Activated CD8-positive, alpha-beta T cell treated with anti-CD3 and anti-CD28 coated beads for 36 hours (primary cell): ENCODE data around the gene CKM. TPM values are rescaled to one million over a fixed set of nuclear protein-coding genes. Genes with fewer than 3 reads are reported as not detected.

ENCODE experiments used
- ATAC-seq: fragments of 200-7000 bp; cut with Tn5 transposase; one replicate; pipeline ENCODE4 v1.10.0; 2021; ENCODE audit warnings: mild to moderate bottlenecking, moderate library complexity
- CTCF ChIA-PET: fragments of 350-600 bp; sonication (Branson Sonifier 250); formaldehyde crosslinking; loops from one replicate; lab custom pipeline; 2021; ENCODE audit warnings: antibody characterized with exemption; lab: Charles Lee
- POLR2A ChIA-PET: fragments of 350-600 bp; sonication (Branson Sonifier 250); formaldehyde crosslinking; loops from one replicate; lab custom pipeline; 2021; ENCODE audit warnings: antibody characterized with exemption; lab: Charles Lee
- DNase-seq: peaks from one replicate; pipeline ENCODE4 v3.0.0-alpha.2; 2020
- H3K27ac Mint-ChIP-seq: one replicate; pipeline ENCODE4 v1.8.0; 2021; ENCODE audit warnings: mild to moderate bottlenecking, mixed read lengths
- H3K27me3 Mint-ChIP-seq: one replicate; pipeline ENCODE4 v1.8.0; 2021; ENCODE audit warnings: mixed read lengths
- H3K36me3 Mint-ChIP-seq: one replicate; pipeline ENCODE4 v1.8.0; 2021; ENCODE audit warnings: low read depth, mixed read lengths
- H3K4me1 Mint-ChIP-seq: one replicate; pipeline ENCODE4 v1.8.0; 2021; ENCODE audit warnings: low read depth, mixed read lengths
- H3K4me3 Mint-ChIP-seq: one replicate; pipeline ENCODE4 v1.8.0; 2021; ENCODE audit warnings: mild to moderate bottlenecking, moderate library complexity, mixed read lengths
- H3K9me3 Mint-ChIP-seq: one replicate; pipeline ENCODE4 v1.8.0; 2021; ENCODE audit warnings: mixed read lengths
- CTCF ChIP-seq: fragments of 200-600 bp; IDR thresholded peaks from one replicate; pipeline ENCODE4 v1.8.0; 2022; ENCODE audit warnings: antibody characterized with exemption, mild to moderate bottlenecking
- intact Hi-C: fragments of 100-400 bp; cut with micrococcal nuclease; formaldehyde crosslinking; loops from one replicate; pipeline ENCODE4 v1.10.0; 2022
- total RNA-seq, 2 experiments: library from RNA; stranded (reverse); gene quantifications; one replicate each; pipeline ENCODE4 v1.2.3, GENCODE V29; 2021

Gene CKM
- total RNA-seq, 2 experiments from 2014 or later: not detected

- intact Hi-C loops: no loop called here
- no peak for ATAC-seq
- no peaks in the 10 kb centered on the region for H3K9me3 Mint-ChIP-seq
- H3K27me3 Mint-ChIP-seq: peaks cover 18% of the 10 kb centered on the region
- no peak for DNase-seq
- POLR2A ChIA-PET: no interaction called here
- no peak overlapping the region for H3K4me3 Mint-ChIP-seq
- H3K4me1 Mint-ChIP-seq: no peaks in the 10 kb centered on the region
- no peaks in the 10 kb centered on the region for H3K36me3 Mint-ChIP-seq
- H3K27ac Mint-ChIP-seq: no peak overlapping the region
- CTCF ChIA-PET: no interaction called here
- TF ChIP-seq CTCF: no peak
Observed at GRCh38 chr19:45324349-45324907, 1.8 kb upstream of the CKM start.

- ChIA-PET POLR2A (no interaction called here), CTCF (no interaction called here)
- Mint-ChIP-seq H3K27ac (no peak overlapping the region), H3K4me3 (no peak overlapping the region), H3K27me3 (peaks cover 18% of the 10 kb centered on the region), H3K9me3 (no peaks in the 10 kb centered on the region), H3K4me1 (no peaks in the 10 kb centered on the region), H3K36me3 (no peaks in the 10 kb centered on the region)
- intact Hi-C loops: no loop called here
- no peak for ATAC-seq
- no peak for TF ChIP-seq CTCF
- DNase-seq: no peak
Observed at GRCh38 chr19:45323671-45324081, 1.0 kb upstream of the CKM start.

GRCh38 chr19:45322311-45322710, 364 bp downstream of the CKM start:
- H3K9me3 Mint-ChIP-seq: no peaks in the 10 kb centered on the region
- no peaks in the 10 kb centered on the region for H3K36me3 Mint-ChIP-seq
- H3K27me3 Mint-ChIP-seq: peaks cover 26% of the 10 kb centered on the region
- no peak overlapping the region for H3K27ac Mint-ChIP-seq
- no peak for DNase-seq
- TF ChIP-seq CTCF: no peak
- no peaks in the 10 kb centered on the region for H3K4me1 Mint-ChIP-seq
- intact Hi-C loops: no loop called here
- POLR2A ChIA-PET: no interaction called here
- no peak overlapping the region for H3K4me3 Mint-ChIP-seq
- CTCF ChIA-PET: no interaction called here
- no peak for ATAC-seq

GRCh38 chr19:45321848-45322247, 827 bp downstream of the CKM start:
- Mint-ChIP-seq H3K4me3 (no peak overlapping the region), H3K4me1 (no peaks in the 10 kb centered on the region), H3K27ac (no peak overlapping the region), H3K36me3 (no peaks in the 10 kb centered on the region), H3K27me3 (peaks cover 27% of the 10 kb centered on the region), H3K9me3 (no peaks in the 10 kb centered on the region)
- POLR2A ChIA-PET: no interaction called here
- no peak for ATAC-seq
- CTCF ChIA-PET: no interaction called here
- DNase-seq: no peak
- intact Hi-C loops: no loop called here
- no peak for TF ChIP-seq CTCF

- intact Hi-C loops: no loop called here
- ATAC-seq (no peak), DNase-seq (no peak)
- ChIA-PET CTCF (no interaction called here), POLR2A (no interaction called here)
- Mint-ChIP-seq H3K36me3 (no peaks in the 10 kb centered on the region), H3K4me3 (no peak overlapping the region), H3K27ac (no peak overlapping the region), H3K27me3 (peaks cover 32% of the 10 kb centered on the region), H3K4me1 (no peaks in the 10 kb centered on the region), H3K9me3 (no peaks in the 10 kb centered on the region)
- no peak for TF ChIP-seq CTCF
Observed at GRCh38 chr19:45320997-45321775, 1.5 kb downstream of the CKM start.
